ENCODE data around the gene FBXL12. TPM values are rescaled to one million over a fixed set of nuclear protein-coding genes. Genes with fewer than 3 reads are reported as not detected.

Gene FBXL12
- total and polyA plus RNA-seq, 4 donors = 10.0 to 11.7 (median 10.3) TPM

- TF ChIP-seq TAF1 (conservative IDR thresholded peaks at IDR 0.05) = no peak
- no peak for TF ChIP-seq SP1 (IDR thresholded peaks at IDR 0.05)
- TF ChIP-seq JUND (IDR thresholded peaks at IDR 0.05) = no peak
- TF ChIP-seq RXRA (IDR thresholded peaks at IDR 0.05) = no peak
- TF ChIP-seq HNF4G (IDR thresholded peaks at IDR 0.05) = no peak
- TF ChIP-seq MAX (IDR thresholded peaks at IDR 0.05) = no peak
- TF ChIP-seq ATF3 (IDR thresholded peaks at IDR 0.05) = no peak
Observed at GRCh38 chr19:9861503-9861902, 42.6 kb upstream of the FBXL12 start.

GRCh38 chr19:9860407-9860806 is 41.5 kb upstream of the FBXL12 start:
- H3K9me3 ChIP-seq (ENCODE audit: control insufficient read depth in 4 of 4, low read length in 3 of 4) = no peaks in the 10 kb centered on the region
- TF ChIP-seq ATF3 (IDR thresholded peaks at IDR 0.05) = no peak
- H3K4me3 ChIP-seq (ENCODE audit: low read depth in 1 of 3, low read length in 3 of 3) = no peak overlapping the region
- no peak overlapping the region for H3K9ac ChIP-seq (ENCODE audit: low read depth in 1 of 2, low read length in 2 of 2)
- no peaks in the 10 kb centered on the region for H3K4me1 ChIP-seq (ENCODE audit: control insufficient read depth in 4 of 4, insufficient read depth in 4 of 4, low read length in 3 of 4)
- H3K27ac ChIP-seq (ENCODE audit: low read depth in 1 of 2, low read length in 2 of 2) = no peak overlapping the region
- 94% methylated on average over 8 of the region's 8 CpGs for WGBS
- H3K27me3 ChIP-seq (ENCODE audit: control insufficient read depth in 4 of 4, insufficient read depth in 4 of 4, low read length in 3 of 4) = no peaks in the 10 kb centered on the region
- no peak for DNase-seq (ENCODE audit: low spot score)
- peaks cover 0 to 3% (median 1%) of the 10 kb centered on the region in 4 donors for H3K36me3 ChIP-seq (ENCODE audit: control insufficient read depth in 4 of 4, insufficient read depth in 3 of 4, low read depth in 1 of 4, low read length in 3 of 4)

More at GRCh38 chr19:9861503-9861902, 42.6 kb upstream of the FBXL12 start:
- Histone ChIP-seq H3K27ac (ENCODE audit: low read depth in 1 of 2, low read length in 2 of 2) (no peak overlapping the region), H3K9me3 (ENCODE audit: control insufficient read depth in 4 of 4, low read length in 3 of 4) (no peaks in the 10 kb centered on the region), H3K4me3 (ENCODE audit: low read depth in 1 of 3, low read length in 3 of 3) (no peak overlapping the region), H3K27me3 (ENCODE audit: control insufficient read depth in 4 of 4, insufficient read depth in 4 of 4, low read length in 3 of 4) (no peaks in the 10 kb centered on the region), H3K4me1 (ENCODE audit: control insufficient read depth in 4 of 4, insufficient read depth in 4 of 4, low read length in 3 of 4) (no peaks in the 10 kb centered on the region), H3K36me3 (ENCODE audit: control insufficient read depth in 4 of 4, insufficient read depth in 3 of 4, low read depth in 1 of 4, low read length in 3 of 4) (peaks cover 0 to 2% (median under 1%) of the 10 kb centered on the region in 4 donors), H3K9ac (ENCODE audit: low read depth in 1 of 2, low read length in 2 of 2) (no peak overlapping the region)
- no peak for DNase-seq (ENCODE audit: low spot score)
- 96% methylated on average over 1 of the region's 1 CpG for WGBS

- no peak overlapping the region for H3K27ac ChIP-seq (ENCODE audit: low read depth in 1 of 2, low read length in 2 of 2)
- DNase-seq (ENCODE audit: low spot score) = no peak
Observed at GRCh38 chr19:9858766-9859165, 39.9 kb upstream of the FBXL12 start.

More at GRCh38 chr19:9858766-9859165, 39.9 kb upstream of the FBXL12 start:
- peaks cover 0 to 2% (median 0%) of the 10 kb centered on the region in 4 donors for H3K4me1 ChIP-seq (ENCODE audit: control insufficient read depth in 4 of 4, insufficient read depth in 4 of 4, low read length in 3 of 4)
- peaks cover 0 to 3% (median 1%) of the 10 kb centered on the region in 4 donors for H3K36me3 ChIP-seq (ENCODE audit: control insufficient read depth in 4 of 4, insufficient read depth in 3 of 4, low read depth in 1 of 4, low read length in 3 of 4)
- no peaks in the 10 kb centered on the region for H3K9me3 ChIP-seq (ENCODE audit: control insufficient read depth in 4 of 4, low read length in 3 of 4)
- no peak overlapping the region for H3K4me3 ChIP-seq (ENCODE audit: low read depth in 1 of 3, low read length in 3 of 3)
- H3K27me3 ChIP-seq (ENCODE audit: control insufficient read depth in 4 of 4, insufficient read depth in 4 of 4, low read length in 3 of 4) = no peaks in the 10 kb centered on the region
- TF ChIP-seq NR2F2 (IDR thresholded peaks at IDR 0.05) (no peak), HNF4G (IDR thresholded peaks at IDR 0.05) (no peak), YY1 (IDR thresholded peaks at IDR 0.05) (no peak), ATF3 (IDR thresholded peaks at IDR 0.05) (no peak), GABPA (IDR thresholded peaks at IDR 0.05 in 1 of 2, conservative IDR thresholded peaks at IDR 0.05 in 1 of 2) (no peak), CTCF (IDR thresholded peaks at IDR 0.05; ENCODE audit: low read depth, low read length, missing input control) (no peak), JUND (IDR thresholded peaks at IDR 0.05) (no peak), RXRA (IDR thresholded peaks at IDR 0.05) (no peak), FOXA1 (IDR thresholded peaks at IDR 0.05) (no peak), TAF1 (conservative IDR thresholded peaks at IDR 0.05) (no peak), SP1 (IDR thresholded peaks at IDR 0.05) (no peak), FOXA2 (IDR thresholded peaks at IDR 0.05) (no peak), HNF4A (conservative IDR thresholded peaks at IDR 0.05) (no peak), ZBTB33 (IDR thresholded peaks at IDR 0.05) (no peak), RAD21 (IDR thresholded peaks at IDR 0.05) (no peak)
- no peak overlapping the region for H3K9ac ChIP-seq (ENCODE audit: low read depth in 1 of 2, low read length in 2 of 2)

Measured in liver (tissue), 9 donors.